Activated T-cell treated with anti-CD3 and anti-CD28 coated beads, Interleukin-2, amount 50 U/mL, for 72 hours (primary cell): ENCODE data around the gene MAP4K4. TPM values are rescaled to one million over a fixed set of nuclear protein-coding genes. Genes with fewer than 3 reads are reported as not detected.

Experiments used
- ATAC-seq, 2 donors: fragments of 150-1000 bp; cut with Tn5 transposase; replicated peaks in 1 of 2; 2 replicates each; pipeline ENCODE4 v1.10.0; 2021; ENCODE audit warnings: moderate library complexity in 2 of 2, mild to moderate bottlenecking in 1 of 2
- DNase-seq, 2 donors: peaks; one replicate each; pipeline ENCODE4 v3.0.0; 2021 to 2022; ENCODE audit warnings: mixed read lengths in 1 of 2
- H3K27ac Mint-ChIP-seq: one replicate; pipeline ENCODE4 v1.8.0; 2022; ENCODE audit warnings: mild to moderate bottlenecking, moderate library complexity, mixed read lengths
- H3K27me3 Mint-ChIP-seq: one replicate; pipeline ENCODE4 v1.8.0; 2022; ENCODE audit warnings: low read depth, mixed read lengths
- H3K36me3 Mint-ChIP-seq, 2 donors: one replicate each; pipeline ENCODE4 v1.8.0; 2022; ENCODE audit warnings: mixed read lengths in 2 of 2, mild to moderate bottlenecking in 1 of 2; ENCODE audit not compliant: insufficient read depth in 2 of 2
- H3K4me1 Mint-ChIP-seq: one replicate; pipeline ENCODE4 v1.8.0; 2022; ENCODE audit warnings: low read depth, mixed read lengths
- H3K4me3 Mint-ChIP-seq, 2 donors: one replicate each; pipeline ENCODE4 v1.8.0; 2022; ENCODE audit warnings: mild to moderate bottlenecking in 2 of 2, mixed read lengths in 2 of 2, moderate library complexity in 2 of 2
- H3K9me3 Mint-ChIP-seq, 2 donors: one replicate each; pipeline ENCODE4 v1.8.0; 2022; ENCODE audit warnings: mixed read lengths in 2 of 2
- total RNA-seq, 2 donors: library from RNA; stranded (reverse); gene quantifications; one replicate each; pipeline ENCODE4 v1.2.3, GENCODE V29; 2022

MAP4K4 gene
- total RNA-seq, 2 donors from 2014 or later = 72.1 to 85.1 TPM

GRCh38 chr2:101844055-101844635, 146.6 kb downstream of the MAP4K4 start:
- ATAC-seq = no peak
- Mint-ChIP-seq H3K4me3 (no peak overlapping the region), H3K27ac (no peak overlapping the region)

GRCh38 chr2:101846973-101847372, 149.5 kb downstream of the MAP4K4 start:
- no peak overlapping the region for H3K27ac Mint-ChIP-seq
- no peaks in the 10 kb centered on the region for H3K9me3 Mint-ChIP-seq
- no peak overlapping the region for H3K4me3 Mint-ChIP-seq
- ATAC-seq = no peak
- no peak for DNase-seq
- peaks cover 3 to 14% of the 10 kb centered on the region in 2 donors for H3K36me3 Mint-ChIP-seq
- no peaks in the 10 kb centered on the region for H3K27me3 Mint-ChIP-seq
- peaks cover 17% of the 10 kb centered on the region for H3K4me1 Mint-ChIP-seq

More at GRCh38 chr2:101844055-101844635, 146.6 kb downstream of the MAP4K4 start:
- Mint-ChIP-seq H3K27me3 (no peaks in the 10 kb centered on the region), H3K36me3 (peaks cover 3 to 23% of the 10 kb centered on the region in 2 donors), H3K9me3 (no peaks in the 10 kb centered on the region), H3K4me1 (peaks cover 31% of the 10 kb centered on the region)
- no peak for DNase-seq

GRCh38 chr2:101847661-101848339, 150.3 kb downstream of the MAP4K4 start:
- H3K4me3 Mint-ChIP-seq = no peak overlapping the region
- H3K27me3 Mint-ChIP-seq = no peaks in the 10 kb centered on the region
- DNase-seq = no peak
- peaks cover 11% of the 10 kb centered on the region for H3K4me1 Mint-ChIP-seq
- H3K9me3 Mint-ChIP-seq = no peaks in the 10 kb centered on the region
- H3K36me3 Mint-ChIP-seq = peaks cover 3 to 12% of the 10 kb centered on the region in 2 donors
- no peak for ATAC-seq
- no peak overlapping the region for H3K27ac Mint-ChIP-seq

- Mint-ChIP-seq H3K4me1 (peaks cover 11% of the 10 kb centered on the region), H3K4me3 (no peak overlapping the region), H3K9me3 (no peaks in the 10 kb centered on the region), H3K27ac (peak overlapping the region; percentile 57), H3K27me3 (no peaks in the 10 kb centered on the region), H3K36me3 (peaks cover 3 to 7% of the 10 kb centered on the region in 2 donors)
- ATAC-seq = no peak
- no peak for DNase-seq
Measured at GRCh38 chr2:101848769-101849410, 151.4 kb downstream of the MAP4K4 start.

GRCh38 chr2:101850450-101850849, 152.9 kb downstream of the MAP4K4 start:
- Mint-ChIP-seq H3K9me3 (no peaks in the 10 kb centered on the region), H3K4me1 (peaks cover 11% of the 10 kb centered on the region), H3K36me3 (peaks cover 1 to 5% of the 10 kb centered on the region in 2 donors), H3K27me3 (no peaks in the 10 kb centered on the region), H3K4me3 (no peak overlapping the region), H3K27ac (no peak overlapping the region)
- DNase-seq = no peak
- ATAC-seq = no peak

GRCh38 chr2:101850991-101851390, 153.5 kb downstream of the MAP4K4 start:
- no peak for ATAC-seq
- no peak overlapping the region for H3K27ac Mint-ChIP-seq
- H3K36me3 Mint-ChIP-seq = peaks cover 3 to 8% of the 10 kb centered on the region in 2 donors

GRCh38 chr2:101852824-101853223, 155.3 kb downstream of the MAP4K4 start:
- peaks cover 13% of the 10 kb centered on the region for H3K4me1 Mint-ChIP-seq
- no peaks in the 10 kb centered on the region for H3K27me3 Mint-ChIP-seq
- peaks cover 3 to 7% of the 10 kb centered on the region in 2 donors for H3K36me3 Mint-ChIP-seq
- H3K4me3 Mint-ChIP-seq = no peak overlapping the region
- DNase-seq (no peak), ATAC-seq (no peak)
- no peaks in the 10 kb centered on the region for H3K9me3 Mint-ChIP-seq
- peak overlapping the region; percentile 84 for H3K27ac Mint-ChIP-seq

More at GRCh38 chr2:101850991-101851390, 153.5 kb downstream of the MAP4K4 start:
- H3K27me3 Mint-ChIP-seq = no peaks in the 10 kb centered on the region
- peaks cover 11% of the 10 kb centered on the region for H3K4me1 Mint-ChIP-seq
- H3K4me3 Mint-ChIP-seq = no peak overlapping the region
- H3K9me3 Mint-ChIP-seq = no peaks in the 10 kb centered on the region
- no peak for DNase-seq

- H3K36me3 Mint-ChIP-seq = peaks cover 2 to 7% of the 10 kb centered on the region in 2 donors
- no peak for DNase-seq
- H3K4me1 Mint-ChIP-seq = peaks cover 11% of the 10 kb centered on the region
- ATAC-seq = no peak
- no peaks in the 10 kb centered on the region for H3K9me3 Mint-ChIP-seq
- no peak overlapping the region for H3K27ac Mint-ChIP-seq
- H3K4me3 Mint-ChIP-seq = no peak overlapping the region
- no peaks in the 10 kb centered on the region for H3K27me3 Mint-ChIP-seq
Measured at GRCh38 chr2:101854877-101855276, 157.4 kb downstream of the MAP4K4 start.

GRCh38 chr2:101855776-101856175, 158.3 kb downstream of the MAP4K4 start:
- Mint-ChIP-seq H3K27me3 (no peaks in the 10 kb centered on the region), H3K36me3 (peaks cover 2 to 8% of the 10 kb centered on the region in 2 donors), H3K9me3 (no peaks in the 10 kb centered on the region), H3K4me1 (peaks cover 11% of the 10 kb centered on the region), H3K4me3 (no peak overlapping the region), H3K27ac (no peak overlapping the region)
- DNase-seq (no peak), ATAC-seq (no peak)

- H3K4me1 Mint-ChIP-seq = peaks cover 11% of the 10 kb centered on the region
- peak overlapping the region; percentile 16 for H3K27ac Mint-ChIP-seq
- peaks cover 2 to 17% of the 10 kb centered on the region in 2 donors for H3K36me3 Mint-ChIP-seq
- no peaks in the 10 kb centered on the region for H3K27me3 Mint-ChIP-seq
- no peak for ATAC-seq
- H3K4me3 Mint-ChIP-seq = no peak overlapping the region
- no peak for DNase-seq
- H3K9me3 Mint-ChIP-seq = no peaks in the 10 kb centered on the region
Measured at GRCh38 chr2:101858246-101858645, 160.7 kb downstream of the MAP4K4 start.

- no peak for DNase-seq
- H3K4me1 Mint-ChIP-seq = peaks cover 11% of the 10 kb centered on the region
- peaks cover 2 to 17% of the 10 kb centered on the region in 2 donors for H3K36me3 Mint-ChIP-seq
- H3K27ac Mint-ChIP-seq = peak overlapping the region; percentile 16
- H3K4me3 Mint-ChIP-seq = no peak overlapping the region
- no peaks in the 10 kb centered on the region for H3K27me3 Mint-ChIP-seq
- H3K9me3 Mint-ChIP-seq = no peaks in the 10 kb centered on the region
- ATAC-seq = no peak
Measured at GRCh38 chr2:101858910-101859309, 161.4 kb downstream of the MAP4K4 start.

- H3K4me1 Mint-ChIP-seq = peaks cover 11% of the 10 kb centered on the region
Measured at GRCh38 chr2:101859604-101860003, 162.1 kb downstream of the MAP4K4 start.

GRCh38 chr2:101860157-101860556, 162.7 kb downstream of the MAP4K4 start:
- H3K27me3 Mint-ChIP-seq = no peaks in the 10 kb centered on the region
- no peak overlapping the region for H3K4me3 Mint-ChIP-seq
- peaks cover 4 to 21% of the 10 kb centered on the region in 2 donors for H3K36me3 Mint-ChIP-seq
- H3K9me3 Mint-ChIP-seq = no peaks in the 10 kb centered on the region
- H3K4me1 Mint-ChIP-seq = peaks cover 11% of the 10 kb centered on the region
- H3K27ac Mint-ChIP-seq = no peak overlapping the region
- no peak for ATAC-seq
- no peak for DNase-seq

More at GRCh38 chr2:101859604-101860003, 162.1 kb downstream of the MAP4K4 start:
- H3K4me3 Mint-ChIP-seq = no peak overlapping the region
- peak overlapping the region; percentile 9 for H3K27ac Mint-ChIP-seq
- no peaks in the 10 kb centered on the region for H3K9me3 Mint-ChIP-seq
- peaks cover 2 to 17% of the 10 kb centered on the region in 2 donors for H3K36me3 Mint-ChIP-seq
- ATAC-seq (no peak), DNase-seq (no peak)
- no peaks in the 10 kb centered on the region for H3K27me3 Mint-ChIP-seq
